ENCODE results near the gene TEX51.

GRCh38 chr2:126906781-126907180, 8.1 kb downstream of the TEX51 start:
- TF ChIP-seq EZH2 (IDR thresholded peaks at IDR 0.05; ENCODE audit: low read length, missing control alignments) (no peak), CTCF (conservative IDR thresholded peaks at IDR 0.05 in 1 of 2, IDR thresholded peaks at IDR 0.05 in 1 of 2; ENCODE audit: low read depth in 1 of 2, low read length in 2 of 2) (no peak)
